HCT116 (cell line): ENCODE results near the gene PVALEF. TPM values are rescaled to one million over a fixed set of nuclear protein-coding genes. Genes with fewer than 3 reads are reported as not detected.
"Not testable (repeated sequence)": the region's sequence is repeated elsewhere in the genome, so short reads cannot be mapped to it uniquely, and the experiment has no call there.

Experiments used
- ATAC-seq: fragments of 200-7000 bp; cut with Tn5 transposase; 2 replicates; pipeline ENCODE4 v1.9.1; 2020; ENCODE audit warnings: mild to moderate bottlenecking, moderate library complexity
- BruUV-seq: library from RNA; stranded (reverse); fragments of 400-500 nt; replicated peaks from 2 replicates; lab custom pipeline; 2021; lab: Mats Ljungman, UMichigan
- CTCF ChIA-PET: fragments of 300-600 bp; sonication (Branson Sonifier 250); formaldehyde crosslinking; loops from one replicate; lab custom pipeline; 2021; ENCODE audit warnings: antibody characterized with exemption; lab: Charles Lee
- POLR2A ChIA-PET: fragments of 300-600, 350-600 bp; sonication (Branson Sonifier 250); formaldehyde crosslinking; loops from one replicate; lab custom pipeline; 2021; ENCODE audit warnings: antibody characterized with exemption; lab: Charles Lee
- RAD21 ChIA-PET, 2 experiments: fragments of 300-600 bp; sonication (Branson Sonifier 250); formaldehyde crosslinking; loops; one replicate each; lab custom pipeline; 2023; ENCODE audit warnings: low total read pairs in 2 of 2; ENCODE audit not compliant: uncharacterized antibody in 2 of 2, unreplicated experiment in 2 of 2, low non-redundant PET in 1 of 2; lab: Charles Lee
- DNase-seq: peaks from one replicate; pipeline ENCODE4 v3.0.0-alpha.2; 2010; ENCODE audit warnings: low read depth, low spot score
- H2AFZ ChIP-seq: fragments of 200-600 bp; shearing (Covaris generic), sonication (generic); 2 replicates; pipeline ENCODE4 v1.6.1; 2017; ENCODE audit warnings: low read depth, mixed run types, mixed read lengths, antibody characterized with exemption, low read length; ENCODE audit not compliant: poor library complexity, severe bottlenecking
- H3K27ac ChIP-seq: 2 replicates; pipeline ENCODE4 v1.5.1; 2012; ENCODE audit warnings: low read depth, low read length
- H3K27me3 ChIP-seq: fragments of 200-600 bp; sonication (generic); 2 replicates; pipeline ENCODE4 v1.6.1; 2016; ENCODE audit warnings: mixed run types, low read length, mixed read lengths; ENCODE audit not compliant: insufficient read depth
- H3K36me3 ChIP-seq, 2 experiments: fragments of 200-500 bp in 1 of 2; fragments of 200-600 bp in 1 of 2; sonication (Bioruptor generic) in 1 of 2; sonication (generic) in 1 of 2; 2 replicates each; pipeline versions ENCODE4 v1.5.1 to v1.6.1; 2014 to 2016; ENCODE audit warnings: low read length in 2 of 2, inconsistent platforms in 1 of 2, mixed read lengths in 1 of 2, mixed run types in 1 of 2; ENCODE audit not compliant: insufficient read depth in 2 of 2, control insufficient read depth in 1 of 2
- H3K4me1 ChIP-seq, 2 experiments: fragments of 200-600 bp in 1 of 2; sonication (generic) in 1 of 2; 2 replicates each; pipeline versions ENCODE4 v1.5.1 to v1.6.1; 2012 to 2017; ENCODE audit warnings: low read length in 2 of 2, inconsistent platforms in 1 of 2, mild to moderate bottlenecking in 1 of 2, mixed read lengths in 1 of 2, mixed run types in 1 of 2, moderate library complexity in 1 of 2; ENCODE audit not compliant: insufficient read depth in 2 of 2, control insufficient read depth in 1 of 2
- H3K4me2 ChIP-seq: fragments of 200-600 bp; sonication (generic); 2 replicates; pipeline ENCODE4 v1.6.1; 2017; ENCODE audit warnings: mixed run types, low read length, mixed read lengths
- H3K4me3 ChIP-seq, 2 experiments: fragments of 200-600 bp in 1 of 2; sonication (generic) in 1 of 2; replicated peaks in 1 of 2; 2 replicates each; pipeline ENCODE4 v1.5.1; 2011 to 2016; ENCODE audit warnings: low read length in 2 of 2, control low read depth in 1 of 2, low read depth in 1 of 2, mild to moderate bottlenecking in 1 of 2, mixed read lengths in 1 of 2, mixed run types in 1 of 2
- H3K79me2 ChIP-seq: fragments of 200-600 bp; sonication (generic); 2 replicates; pipeline ENCODE4 v1.6.1; 2017; ENCODE audit warnings: mild to moderate bottlenecking, mixed run types, low read length, moderate library complexity, mixed read lengths; ENCODE audit not compliant: insufficient read depth
- H3K9ac ChIP-seq: fragments of 200-600 bp; sonication (generic); 2 replicates; pipeline ENCODE4 v1.6.1; 2016; ENCODE audit warnings: low read length, mixed read lengths
- H3K9me2 ChIP-seq: fragments of 200-600 bp; sonication (generic), shearing (Covaris generic); 2 replicates; pipeline ENCODE4 v1.6.1; 2017; ENCODE audit warnings: mixed run types, mild to moderate bottlenecking, moderate library complexity; ENCODE audit not compliant: insufficient read depth
- H3K9me3 ChIP-seq, 2 experiments: fragments of 200-500 bp in 1 of 2; fragments of 200-600 bp in 1 of 2; sonication (Bioruptor generic) in 1 of 2; sonication (generic) in 1 of 2; 2 replicates each; pipeline ENCODE4 v1.6.1; 2014 to 2017; ENCODE audit warnings: low read length in 2 of 2, mixed read lengths in 2 of 2, inconsistent platforms in 1 of 2, low read depth in 1 of 2, mild to moderate bottlenecking in 1 of 2, mixed run types in 1 of 2, moderate library complexity in 1 of 2; ENCODE audit not compliant: control insufficient read depth in 1 of 2, insufficient read depth in 1 of 2
- H4K20me1 ChIP-seq: fragments of 200-600 bp; sonication (generic), shearing (Covaris generic); 2 replicates; pipeline ENCODE4 v1.6.1; 2017; ENCODE audit warnings: mixed run types, mild to moderate bottlenecking, moderate library complexity; ENCODE audit not compliant: insufficient read depth
- CEBPB ChIP-seq: IDR thresholded peaks from 2 replicates; pipeline ENCODE4 v1.6.1; 2012; ENCODE audit warnings: low read depth
- FOSL1 ChIP-seq: IDR thresholded peaks from 2 replicates; pipeline ENCODE4 v1.6.1; 2012; ENCODE audit warnings: low read depth
- MAX ChIP-seq: IDR thresholded peaks from 2 replicates; pipeline ENCODE4 v1.6.1; 2012
- POLR2A ChIP-seq: IDR thresholded peaks from 2 replicates; pipeline ENCODE4 v1.7.0; 2011; ENCODE audit warnings: borderline replicate concordance; ENCODE audit not compliant: insufficient read depth, insufficient read length; ENCODE audit errors: extremely low read depth
- RAD21 ChIP-seq: IDR thresholded peaks from 2 replicates; pipeline ENCODE4 v1.6.1; 2012; ENCODE audit warnings: low read depth, mild to moderate bottlenecking
- YY1 ChIP-seq: IDR thresholded peaks from 2 replicates; pipeline ENCODE4 v1.6.1; 2011; ENCODE audit warnings: low read length, low read depth, moderate library complexity, mild to moderate bottlenecking; ENCODE audit not compliant: insufficient replicate concordance; ENCODE audit errors: extremely low read depth
- ZFX ChIP-seq: fragments of 450-650 bp; IDR thresholded peaks from 2 replicates; pipeline ENCODE4 v1.6.1; 2017
- ZNF274 ChIP-seq: fragments of 200-500 bp; sonication (Bioruptor generic); IDR thresholded peaks from 2 replicates; pipeline ENCODE4 v1.6.1; 2014; ENCODE audit warnings: mild to moderate bottlenecking, low read depth, low read length, inconsistent platforms
- intact Hi-C: fragments of 100-400 bp; cut with micrococcal nuclease; formaldehyde crosslinking; loops from 2 replicates; pipeline ENCODE4 v1.10.0; 2022
- total RNA-seq: library from RNA; stranded (reverse); gene quantifications from one replicate; pipeline ENCODE4 v1.2.1, GENCODE V29; 2021; ENCODE audit not compliant: unreplicated experiment

Gene PVALEF
- total RNA-seq, 1 experiment from 2014 or later = not detected

DNA sequence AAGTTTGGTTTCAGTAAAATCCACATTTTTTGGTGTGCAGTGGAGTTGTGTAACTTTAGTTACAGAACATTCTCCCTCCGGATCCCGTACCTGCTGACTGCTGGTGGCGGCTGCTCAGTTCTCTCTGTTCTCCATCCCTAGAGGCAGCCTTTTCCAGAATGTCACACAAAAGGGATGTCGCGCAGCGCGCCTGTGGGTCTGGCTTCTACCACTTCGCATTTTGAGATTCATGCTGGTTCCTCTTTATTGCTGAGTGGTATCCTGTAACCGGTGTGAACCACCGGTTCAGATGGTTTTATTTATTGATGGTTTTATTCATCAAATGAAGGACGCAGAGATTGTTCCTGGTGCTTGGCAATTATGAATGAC, 58.4 kb downstream of the PVALEF start:
- CTCF ChIA-PET = no interaction called here
- Histone ChIP-seq H3K9ac (peak overlapping the region; percentile 49), H3K27me3 (no peaks in the 10 kb centered on the region), H3K4me3 (no peak overlapping the region), H3K4me1 (peaks cover 20 to 29% of the 10 kb centered on the region in 2 experiments), H2AFZ (peak overlapping the region; percentile 63), H3K4me2 (peak overlapping the region; percentile 58), H4K20me1 (no peaks in the 10 kb centered on the region), H3K36me3 (peaks cover 0 to 8% of the 10 kb centered on the region in 2 experiments; a peak in 2 of 4 replicates), H3K9me3 (0 out of 4 replicates have a peak, but pooled peaks cover 0 to 4% of the 10 kb centered on the region in 2 experiments), H3K79me2 (peaks cover 15% of the 10 kb centered on the region; the same call in 1 of the 2 replicates), H3K27ac (peak overlapping the region; percentile 61; the same call in 1 of the 2 replicates), H3K9me2 (no peaks in the 10 kb centered on the region)
- RAD21 ChIA-PET = no interaction called here
- TF ChIP-seq CEBPB (no peak), ZNF274 (no peak), MAX (no peak), POLR2A (no peak), YY1 (no peak), ZFX (no peak), FOSL1 (no peak), RAD21 (no peak)
- ATAC-seq (no peak), DNase-seq (no peak)
- POLR2A ChIA-PET = no interaction called here
- BruUV-seq = no TSS peak
- intact Hi-C loops = loop anchor here (1.0 to 10.0 kb wide), 2 partner anchors 16 to 239 kb away; partner anchors contain the start of genes NDUFAF8 and TEPSIN

DNA sequence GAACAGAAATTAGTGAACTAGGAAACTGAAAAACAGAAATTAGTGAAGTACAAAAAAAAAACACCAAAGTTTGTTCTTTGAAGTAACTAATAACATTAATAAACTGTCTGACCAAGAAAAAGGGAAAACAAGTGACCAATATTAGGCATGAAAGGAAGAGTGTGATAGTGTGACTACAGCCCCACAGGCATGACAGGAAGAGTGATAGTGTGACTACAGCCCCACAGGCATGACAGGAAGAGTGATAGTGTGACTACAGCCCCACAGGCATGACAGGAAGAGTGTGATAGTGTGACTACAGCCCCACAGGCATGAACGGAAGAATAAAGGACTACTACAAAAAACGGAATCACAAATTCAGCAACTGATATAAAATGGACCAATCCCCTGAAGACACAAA, 62.3 kb downstream of the PVALEF start:
- H2AFZ ChIP-seq, H3K36me3 ChIP-seq, H3K9me3 ChIP-seq, BruUV-seq, RAD21 ChIA-PET, H3K9ac ChIP-seq, CTCF ChIA-PET, H3K79me2 ChIP-seq, H3K4me2 ChIP-seq, H4K20me1 ChIP-seq, DNase-seq, H3K9me2 ChIP-seq, H3K4me3 ChIP-seq, ATAC-seq, H3K27ac ChIP-seq, H3K27me3 ChIP-seq, POLR2A ChIA-PET: not testable (repeated sequence)
- intact Hi-C loops = loop anchor here (10.0 kb wide), 1 partner anchor 243 kb away; no protein-coding TSS in a partner anchor
- H3K4me1 ChIP-seq = peaks cover 6 to 10% of the 10 kb centered on the region in 2 experiments
